Stimulated activated CD4-positive, alpha-beta T cell treated with anti-CD3 and anti-CD28 coated beads, Interleukin-12 subunit alpha, Interleukin-12 subunit beta, amount 100 ng/mL, for 4 hours (primary cell): ENCODE results near the gene NPHP4.

Source experiments
- DNase-seq: peaks from one replicate; pipeline ENCODE4 v3.0.0-alpha.2; 2020

Gene NPHP4

DNA sequence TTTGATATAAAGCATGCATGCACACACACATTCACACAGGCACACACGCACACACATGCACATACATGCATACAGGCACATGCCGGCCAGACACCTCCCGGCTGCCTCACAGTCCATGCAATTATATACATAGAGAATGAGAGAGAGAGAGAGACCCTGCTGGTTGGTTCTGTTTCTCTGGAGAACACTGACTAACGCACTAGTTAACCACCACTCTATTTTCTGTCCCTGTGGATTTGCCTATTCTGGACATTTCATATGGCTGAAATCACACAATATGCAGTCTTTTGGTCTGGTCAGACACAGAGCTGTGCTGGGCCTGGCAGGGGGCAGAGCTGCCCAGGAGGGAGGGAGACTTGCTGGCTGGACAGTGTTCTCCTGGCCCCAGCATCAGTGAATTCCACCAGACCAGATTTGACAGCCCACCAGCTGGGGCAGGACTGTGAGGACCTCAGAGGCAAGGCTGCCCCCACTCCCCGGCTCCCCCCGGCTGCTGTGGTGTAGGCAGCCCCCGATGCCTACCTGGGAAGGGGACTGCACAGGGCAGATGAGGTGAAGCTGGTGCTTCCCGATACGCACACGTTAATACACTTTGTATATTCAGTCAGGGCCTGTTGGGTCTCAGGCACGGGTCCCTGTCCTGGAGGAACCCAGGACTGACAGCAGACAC is 152.2 kb downstream of the NPHP4 start:
- DNase-seq = no peak

- no peak for DNase-seq
Measured at GRCh38 chr1:5839161-5839880, 152.9 kb downstream of the NPHP4 start.

DNA sequence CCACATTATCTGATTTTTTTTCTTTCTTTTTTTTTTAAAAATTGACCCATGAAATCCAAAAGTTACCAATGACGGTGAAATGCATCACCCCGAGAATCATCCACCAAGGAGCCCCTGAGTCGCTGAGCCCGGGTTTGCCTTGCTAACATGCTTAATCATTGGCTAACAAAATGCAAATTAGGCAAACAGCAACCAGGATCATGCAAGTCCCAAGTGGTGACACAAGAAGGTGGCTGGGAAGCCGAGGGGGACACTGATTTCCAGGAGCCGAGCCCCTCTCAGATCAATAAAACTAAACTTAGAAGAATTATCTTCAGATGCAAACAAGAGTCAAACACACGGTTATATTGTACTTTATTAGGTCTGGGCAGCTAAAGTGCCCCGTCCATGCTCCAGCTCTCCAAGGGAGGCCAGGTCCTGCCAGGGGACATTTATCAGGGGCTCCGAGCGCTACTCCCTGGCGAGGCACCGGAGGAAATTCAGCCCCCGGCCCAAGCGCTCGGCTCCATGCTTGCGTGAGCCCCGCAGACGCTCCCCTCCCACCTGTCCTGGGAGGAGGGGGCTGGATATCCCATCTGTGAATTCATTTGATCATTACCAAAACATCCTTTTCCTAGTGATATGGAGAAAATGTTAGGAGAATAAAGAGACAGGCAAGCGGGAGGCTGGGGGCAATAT is 154.1 kb downstream of the NPHP4 start:
- no peak for DNase-seq

DNA sequence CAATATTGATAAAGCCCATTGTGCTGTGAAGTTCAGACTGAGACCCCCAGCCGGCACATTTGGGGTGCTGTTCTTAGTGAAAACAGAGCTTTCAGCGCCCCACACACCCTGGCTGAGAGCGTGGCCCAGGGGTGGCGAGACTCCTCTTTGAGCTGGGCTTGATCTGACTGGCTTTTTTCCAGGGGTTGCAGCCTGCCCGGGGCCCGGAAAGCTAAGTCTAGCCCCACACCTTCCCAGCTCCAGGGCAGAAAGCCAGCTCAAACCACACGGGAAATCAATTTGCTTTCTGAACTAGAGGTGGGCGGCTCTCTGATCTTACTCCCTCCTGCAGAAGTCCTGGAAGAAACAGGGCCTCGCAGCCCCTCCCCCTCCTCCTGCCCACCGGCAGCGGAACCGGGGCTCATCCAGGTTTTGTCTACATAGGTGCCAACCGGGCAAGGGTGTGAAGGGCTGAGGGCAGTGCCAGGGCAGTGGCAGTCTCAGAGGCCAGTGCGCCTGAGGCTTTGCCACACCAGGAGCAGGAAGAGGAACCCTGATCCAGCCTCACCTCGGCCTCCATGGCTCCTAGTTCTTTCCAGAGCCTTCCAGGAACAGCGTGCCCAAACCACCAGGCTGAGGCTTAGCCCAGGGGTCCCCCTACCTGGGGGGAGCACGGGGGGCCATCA is 155.3 kb downstream of the NPHP4 start:
- no peak for DNase-seq

GRCh38 chr1:5835179-5835562 is 157.1 kb downstream of the NPHP4 start:
- no peak for DNase-seq

- no peak for DNase-seq
Measured at GRCh38 chr1:5834477-5835178, 157.6 kb downstream of the NPHP4 start.

DNA sequence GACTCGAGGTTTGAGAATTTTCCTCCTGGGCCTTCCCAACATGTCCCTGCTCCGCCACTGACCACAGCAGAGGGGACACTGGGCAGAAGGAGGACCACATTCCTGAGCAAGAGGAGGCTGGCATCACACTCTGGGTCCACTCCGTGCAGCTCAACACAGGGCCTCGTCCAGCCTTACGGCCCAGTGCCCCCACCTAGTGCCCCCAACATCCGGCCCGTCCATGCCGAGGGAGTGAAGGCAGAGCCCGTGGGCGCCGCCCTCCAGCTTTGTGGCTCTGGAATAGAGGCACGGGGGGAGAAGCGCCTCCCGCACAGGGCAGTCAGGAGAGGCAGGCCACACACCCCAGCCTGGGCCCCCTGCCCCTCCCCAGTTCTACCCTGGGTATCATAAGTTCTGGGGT is 158.3 kb downstream of the NPHP4 start:
- no peak for DNase-seq

GRCh38 chr1:5832916-5833895 is 159.0 kb downstream of the NPHP4 start:
- DNase-seq = no peak

DNA sequence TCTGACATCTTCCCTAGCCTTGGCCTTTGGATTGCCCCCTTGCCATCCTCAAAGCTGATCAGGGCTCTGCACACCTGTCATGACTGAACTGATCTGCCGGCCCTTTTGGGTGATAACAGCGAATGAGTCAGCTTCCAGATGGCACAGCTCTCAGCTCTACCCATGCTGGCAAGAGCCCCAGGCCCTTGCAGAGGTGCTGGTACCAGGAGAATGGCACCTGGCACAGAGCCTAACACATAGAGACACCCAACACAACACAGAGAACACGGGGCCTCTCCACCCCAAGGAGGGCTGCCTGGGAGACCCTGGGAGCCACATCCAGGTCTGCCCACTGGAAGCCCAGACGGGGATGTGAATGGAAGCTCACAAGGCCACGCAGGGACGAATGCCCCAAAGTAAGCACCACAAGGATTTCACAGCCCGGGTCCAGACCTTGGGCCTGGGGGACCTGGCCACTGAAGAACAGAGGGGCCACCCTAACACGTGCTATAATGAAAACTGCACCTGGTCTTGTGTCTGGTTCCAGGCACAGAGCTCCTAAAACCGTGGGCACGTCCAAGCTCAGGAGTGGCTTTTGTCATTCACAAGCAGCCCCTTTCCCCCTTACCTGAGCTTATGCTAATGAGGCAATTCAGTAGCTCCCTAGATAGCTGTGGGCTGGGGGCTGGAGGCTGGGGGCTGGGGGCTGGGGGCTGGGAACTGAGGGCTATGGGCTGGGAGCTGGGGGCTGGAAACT is 160.5 kb downstream of the NPHP4 start:
- DNase-seq = no peak

- no peak for DNase-seq
Measured at GRCh38 chr1:5830771-5831599, 161.2 kb downstream of the NPHP4 start.

- DNase-seq = no peak
Measured at GRCh38 chr1:5829414-5829813, 162.8 kb downstream of the NPHP4 start.

DNA sequence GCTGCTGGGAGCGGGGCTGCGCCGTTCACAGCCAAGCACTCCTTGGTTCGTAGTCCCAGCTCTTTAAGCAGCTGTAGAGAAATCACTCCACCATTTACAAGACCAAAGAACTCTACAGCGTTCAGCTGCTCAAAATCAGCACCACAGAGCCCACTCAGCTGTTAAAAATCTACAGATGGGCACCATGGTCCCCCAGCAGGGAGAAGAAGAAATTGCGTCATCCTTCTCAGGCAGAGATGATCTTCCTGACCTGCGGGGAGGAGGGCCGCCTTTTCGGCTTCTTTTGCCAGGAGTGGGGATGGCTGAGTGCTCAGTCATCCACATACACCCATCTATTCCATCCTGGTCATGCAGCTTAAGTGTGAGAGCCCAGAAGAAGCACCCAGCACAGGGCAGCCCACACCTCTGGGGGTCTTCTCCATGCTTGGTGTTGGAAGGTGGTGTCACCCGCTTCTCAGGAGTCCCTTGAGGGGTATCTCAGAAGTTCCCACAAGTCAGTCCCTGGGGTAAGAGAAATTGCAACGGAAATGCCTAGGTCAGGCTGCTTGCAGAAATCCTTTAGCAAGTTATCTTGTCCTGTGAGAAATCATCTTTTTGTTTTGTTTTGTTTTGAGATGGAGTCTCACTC is 163.8 kb downstream of the NPHP4 start:
- no peak for DNase-seq

- DNase-seq = no peak
Measured at GRCh38 chr1:5827516-5827915, 164.7 kb downstream of the NPHP4 start.

- DNase-seq = no peak
Measured at GRCh38 chr1:5826601-5827000, 165.6 kb downstream of the NPHP4 start.

DNA sequence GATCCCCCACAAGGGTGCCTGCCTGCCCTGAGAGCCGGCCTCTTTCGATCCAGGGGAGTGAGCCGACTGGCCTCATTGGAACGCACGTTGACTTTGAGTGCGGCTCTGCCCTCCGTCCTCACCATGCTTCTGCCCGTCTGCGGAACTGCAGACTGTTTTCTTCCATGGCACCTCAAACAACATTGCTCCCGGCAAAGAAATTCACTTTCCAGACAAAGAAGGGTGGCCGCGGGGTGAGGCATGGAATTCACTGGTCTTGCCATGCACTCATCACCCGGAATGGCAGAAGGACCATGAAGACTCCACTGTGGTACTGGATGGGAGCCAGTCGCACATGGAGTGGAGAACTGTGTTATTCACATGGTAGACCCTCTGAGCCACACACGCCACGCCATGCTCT is 169.5 kb downstream of the NPHP4 start:
- no peak for DNase-seq

- DNase-seq = no peak
Measured at GRCh38 chr1:5822266-5822665, 170.0 kb downstream of the NPHP4 start.

GRCh38 chr1:5821540-5822176 is 170.6 kb downstream of the NPHP4 start:
- DNase-seq = no peak

- no peak for DNase-seq
Measured at GRCh38 chr1:5820026-5820421, 172.2 kb downstream of the NPHP4 start.

DNA sequence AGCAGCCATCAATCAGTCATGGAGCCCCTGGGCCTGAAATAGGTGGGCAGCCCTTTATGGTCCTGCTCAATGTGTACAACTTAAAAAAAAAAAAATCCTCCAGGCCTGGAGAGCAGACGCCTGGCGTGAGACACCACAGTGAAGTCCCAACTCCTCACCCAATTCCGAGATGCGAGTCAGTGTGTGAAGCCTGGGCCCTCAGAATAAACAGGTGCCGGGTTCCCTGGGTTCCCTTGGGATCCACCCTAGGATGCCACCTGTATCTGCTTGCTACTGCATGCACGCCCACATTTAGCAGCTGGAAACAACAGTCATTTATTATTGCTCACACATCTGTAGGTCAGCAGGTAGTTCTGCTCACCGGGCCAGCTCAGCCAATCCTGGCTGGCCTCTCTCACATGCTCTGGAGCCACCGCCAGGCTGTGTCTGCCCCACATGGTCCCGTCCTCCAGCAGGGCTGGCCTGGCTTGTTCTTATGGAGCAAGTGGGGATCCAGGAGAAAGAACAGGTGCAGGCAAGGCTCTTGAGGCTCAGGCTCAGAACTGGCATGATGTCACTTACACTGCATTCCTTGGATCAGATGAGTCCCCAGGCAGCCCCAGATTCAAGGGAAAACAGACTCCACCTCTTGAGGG is 172.7 kb downstream of the NPHP4 start:
- DNase-seq = no peak
